GM21367 (cell line): ENCODE measurements around the gene SPI1.
"Not testable (repeated sequence)": the region's sequence is repeated elsewhere in the genome, so short reads cannot be mapped to it uniquely, and the experiment has no call there.

Experiments used
- ATAC-seq: cut with Tn5 transposase; IDR thresholded peaks from one replicate; pipeline ENCODE4 v1.9.1; 2021; ENCODE audit not compliant: unreplicated experiment

The SPI1 gene

GRCh38 chr11:47328449-47329390 lies 49.6 kb downstream of the SPI1 start:
- ATAC-seq = no peak

GRCh38 chr11:47327949-47328348 lies 50.4 kb downstream of the SPI1 start:
- no peak for ATAC-seq

GRCh38 chr11:47327025-47327424 lies 51.3 kb downstream of the SPI1 start:
- no peak for ATAC-seq

- ATAC-seq = no peak
These were observed 52.1 kb downstream of the SPI1 start for GRCh38 chr11:47326198-47326597.

GRCh38 chr11:47325271-47326041 lies 52.9 kb downstream of the SPI1 start:
- ATAC-seq = no peak

GRCh38 chr11:47324520-47324919 lies 53.8 kb downstream of the SPI1 start:
- no peak for ATAC-seq

- ATAC-seq = no peak
These were observed 60.2 kb downstream of the SPI1 start for GRCh38 chr11:47318166-47318565.

GRCh38 chr11:47317064-47317828 lies 61.1 kb downstream of the SPI1 start:
- peak; percentile 64 for ATAC-seq

DNA sequence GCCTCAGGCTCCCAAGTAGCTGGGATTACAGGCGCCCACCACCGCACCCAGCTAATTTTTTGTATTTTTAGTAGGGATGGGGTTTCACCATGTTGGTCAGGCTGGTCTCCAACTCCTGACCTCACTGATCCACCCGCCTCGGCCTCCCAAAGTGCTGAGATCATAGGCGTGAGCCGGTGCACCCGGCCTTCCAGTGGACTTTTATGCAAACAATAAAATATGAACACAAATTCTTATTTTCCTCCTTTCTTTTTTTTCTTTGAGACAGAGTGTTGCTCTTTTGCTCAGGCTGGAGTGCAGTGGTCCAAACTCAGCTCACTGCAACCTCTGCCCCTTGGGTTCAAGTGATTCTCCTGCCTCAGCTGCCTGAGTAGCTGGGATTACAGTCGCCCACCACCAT lies 61.8 kb downstream of the SPI1 start:
- not testable (repeated sequence) for ATAC-seq

- no peak for ATAC-seq
These were observed 63.4 kb downstream of the SPI1 start for GRCh38 chr11:47314992-47315391.

GRCh38 chr11:47308050-47308823 lies 70.1 kb downstream of the SPI1 start:
- ATAC-seq = no peak

GRCh38 chr11:47306484-47306844 lies 71.9 kb downstream of the SPI1 start:
- ATAC-seq = no peak

DNA sequence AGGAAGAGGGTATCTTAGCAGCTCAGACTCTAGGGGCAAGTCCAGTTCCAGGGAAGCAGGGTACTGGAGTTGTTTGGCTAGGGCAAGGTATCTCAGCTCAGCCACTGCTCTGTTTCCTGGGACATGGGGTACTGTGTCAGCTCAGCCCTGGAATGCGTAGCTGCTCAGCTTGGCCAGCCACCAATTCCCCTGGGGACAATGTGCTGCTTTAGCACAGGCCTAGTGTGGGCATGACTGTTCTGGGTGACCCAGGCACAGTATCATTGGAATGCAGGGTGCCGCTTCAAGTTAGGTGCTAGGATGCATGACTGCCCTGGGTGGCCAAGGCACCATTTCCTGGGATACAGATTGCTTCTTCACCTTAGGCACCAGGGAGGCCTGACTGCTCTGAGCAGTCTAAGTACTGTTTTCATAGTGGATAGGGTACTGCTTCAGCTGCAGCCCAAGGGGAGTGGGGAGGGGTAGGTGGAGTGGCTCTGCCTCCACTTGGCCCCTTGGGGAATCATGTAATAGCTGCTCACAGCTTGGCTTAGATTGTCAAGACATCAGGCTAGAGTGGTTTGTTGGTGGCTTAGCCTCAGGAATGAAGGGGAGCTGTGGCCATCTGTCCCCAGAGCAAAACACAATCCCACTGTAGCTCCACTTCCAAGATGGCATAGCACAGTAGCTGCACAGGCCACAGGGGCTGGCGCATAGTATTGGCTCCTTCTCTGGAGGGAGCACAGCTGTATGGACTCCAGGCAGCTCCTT lies 72.4 kb downstream of the SPI1 start:
- ATAC-seq = no peak
